Stimulated activated CD8-positive, alpha-beta memory T cell treated with anti-CD3 and anti-CD28 coated beads, Interleukin-4, amount 100 ng/mL, for 24 hours (primary cell): ENCODE data around the gene CDC42SE2.
A peak's percentile ranks its signal among the peaks of the same experiment; 100 is the strongest.
"Not testable (repeated sequence)": the region's sequence is repeated elsewhere in the genome, so short reads cannot be mapped to it uniquely, and the experiment has no call there.

Source experiments
- DNase-seq: peaks from one replicate; pipeline ENCODE4 v3.0.0-alpha.2; 2020; ENCODE audit warnings: low read depth

CDC42SE2 gene

DNA sequence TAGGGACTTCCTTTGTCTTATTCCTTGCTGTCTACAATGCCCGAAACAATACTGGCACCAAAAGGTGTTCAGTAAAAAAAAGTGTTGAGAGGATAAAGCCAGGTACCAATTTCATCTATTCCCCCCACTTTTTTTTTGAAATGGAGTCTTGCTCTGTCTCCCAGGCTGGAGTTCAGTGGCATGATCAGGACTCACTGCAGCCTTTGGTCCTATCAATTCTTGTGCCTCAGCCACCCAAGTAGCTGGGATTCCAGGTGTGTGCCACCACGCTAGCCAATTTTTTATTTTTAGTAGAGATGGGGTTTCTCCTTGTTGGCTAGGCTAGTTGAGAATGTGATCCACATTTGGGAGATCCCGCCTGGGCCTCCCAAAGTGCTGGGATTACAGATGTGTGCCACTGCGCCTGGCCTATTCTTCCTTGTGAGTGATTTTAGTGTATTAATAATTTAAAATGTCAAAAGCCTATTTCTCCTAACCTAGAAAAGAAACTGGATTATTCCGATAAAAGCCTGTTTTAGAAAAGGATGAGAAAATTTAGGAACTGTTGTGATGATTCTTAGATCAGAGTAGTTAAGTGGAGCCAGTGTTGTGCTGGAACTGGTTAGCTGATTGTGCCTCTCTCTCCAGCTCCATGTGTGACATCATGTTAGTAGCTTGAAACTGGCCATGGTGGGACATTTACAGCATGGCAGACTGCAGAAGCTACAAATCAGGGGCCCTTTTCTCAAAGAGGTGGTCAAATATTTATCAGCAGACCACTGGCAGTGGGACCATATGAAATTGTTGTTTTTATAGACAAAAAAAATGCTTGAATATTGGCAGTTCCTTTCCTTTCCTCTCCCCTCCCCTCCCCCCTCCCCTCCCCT, 14.3 kb downstream of the CDC42SE2 start:
- DNase-seq, result no peak

DNA sequence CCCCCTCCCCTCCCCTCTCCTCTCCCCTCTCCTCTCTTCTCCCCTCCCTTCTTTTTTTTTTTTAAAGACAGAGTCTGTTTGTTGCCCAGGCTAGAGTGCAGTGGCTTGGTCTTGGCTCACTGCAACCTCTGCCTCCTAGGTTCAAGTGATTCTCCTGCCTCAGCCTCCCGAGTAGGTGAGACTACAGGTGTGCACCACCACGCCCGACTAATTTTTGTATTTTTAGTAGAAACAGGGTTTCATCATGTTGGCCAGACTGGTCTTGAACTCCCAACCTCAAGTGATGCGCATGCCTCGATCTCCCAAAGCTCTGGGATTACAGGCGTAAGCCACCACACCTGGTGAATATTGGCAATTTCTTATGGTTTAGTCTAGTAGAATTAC, 14.9 kb downstream of the CDC42SE2 start:
- not testable (repeated sequence) for DNase-seq

DNA sequence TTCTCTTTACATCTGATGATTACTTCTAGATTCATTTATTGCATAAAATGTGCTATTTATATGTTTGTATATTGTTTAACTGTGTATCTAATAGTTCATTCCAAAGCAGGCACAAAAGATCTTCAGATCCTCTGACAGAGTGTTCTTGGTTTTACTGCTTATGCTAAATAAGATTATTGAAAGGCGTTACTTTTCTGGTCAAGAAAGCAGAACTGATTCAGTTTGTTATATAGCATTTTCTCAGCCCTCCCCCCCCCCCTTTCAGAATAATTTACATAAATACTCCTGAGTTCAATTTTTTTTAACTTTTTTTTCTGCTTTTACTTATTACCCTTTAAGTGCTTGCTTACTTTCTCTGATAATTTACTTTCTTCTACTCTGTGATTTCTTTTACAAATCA, 15.4 kb downstream of the CDC42SE2 start:
- no peak for DNase-seq

- no peak for DNase-seq
Measured at GRCh38 chr5:131280417-131280816, 16.6 kb downstream of the CDC42SE2 start.

- DNase-seq, result no peak
Measured at GRCh38 chr5:131281133-131281867, 17.4 kb downstream of the CDC42SE2 start.

- no peak for DNase-seq
Measured at GRCh38 chr5:131281868-131282234, 18.0 kb downstream of the CDC42SE2 start.

- no peak for DNase-seq
Measured at GRCh38 chr5:131282235-131282634, 18.4 kb downstream of the CDC42SE2 start.

DNA sequence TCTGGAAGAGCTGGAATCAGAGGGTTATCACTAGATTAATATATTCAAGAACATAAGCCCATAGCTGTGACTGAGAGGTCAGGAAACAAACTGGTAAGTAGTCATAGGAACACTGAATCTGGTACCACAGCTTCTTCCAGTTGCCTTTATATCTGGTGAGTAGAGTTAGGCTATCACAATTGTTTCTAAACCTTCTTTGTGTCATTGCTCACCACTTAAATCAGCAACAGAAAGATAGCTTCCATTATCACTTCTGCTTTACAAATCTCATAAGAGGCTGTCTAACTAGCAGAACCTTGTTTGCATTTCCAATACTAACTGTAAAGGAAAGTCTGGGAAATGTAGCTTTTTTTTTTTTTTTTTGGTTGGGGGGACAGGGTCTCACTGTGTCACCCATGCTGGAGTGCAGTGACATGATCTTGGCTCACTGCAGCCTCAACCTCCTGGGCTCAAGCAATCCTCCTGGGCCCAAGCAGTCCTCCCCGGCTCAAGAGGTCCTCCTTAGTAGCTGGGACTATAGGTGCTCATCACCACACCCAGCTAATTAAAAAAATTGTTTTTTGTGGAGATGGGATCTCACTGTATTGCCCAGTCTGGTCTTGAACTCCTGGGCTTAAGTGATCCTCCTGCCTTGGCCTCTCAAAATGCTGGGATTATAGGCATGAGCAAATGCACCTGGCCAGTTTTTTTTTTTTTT, 22.0 kb downstream of the CDC42SE2 start:
- DNase-seq, result no peak

- DNase-seq, result no peak
Measured at GRCh38 chr5:131286400-131286715, 22.5 kb downstream of the CDC42SE2 start.

- DNase-seq, result no peak
Measured at GRCh38 chr5:131288328-131288727, 24.5 kb downstream of the CDC42SE2 start.

DNA sequence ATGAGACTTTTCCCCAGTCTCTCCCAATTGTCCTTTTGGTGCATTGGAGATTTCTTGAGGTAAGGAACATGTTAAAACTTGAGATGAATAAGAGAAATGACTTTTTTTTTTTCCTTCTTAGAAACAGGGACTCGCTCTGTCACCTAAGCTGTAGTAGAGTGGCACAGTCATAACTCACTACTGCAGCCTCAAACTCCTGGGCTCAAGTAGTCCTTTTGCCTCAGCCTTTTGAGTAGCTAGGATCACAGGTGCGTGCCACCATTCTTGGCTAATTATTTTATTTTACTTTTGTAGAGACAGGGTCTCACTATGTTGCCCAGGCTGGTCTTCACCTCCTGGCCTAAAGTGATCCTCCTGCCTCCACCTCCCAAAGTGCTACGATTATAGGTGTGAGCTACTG, 25.9 kb downstream of the CDC42SE2 start:
- no peak for DNase-seq

DNA sequence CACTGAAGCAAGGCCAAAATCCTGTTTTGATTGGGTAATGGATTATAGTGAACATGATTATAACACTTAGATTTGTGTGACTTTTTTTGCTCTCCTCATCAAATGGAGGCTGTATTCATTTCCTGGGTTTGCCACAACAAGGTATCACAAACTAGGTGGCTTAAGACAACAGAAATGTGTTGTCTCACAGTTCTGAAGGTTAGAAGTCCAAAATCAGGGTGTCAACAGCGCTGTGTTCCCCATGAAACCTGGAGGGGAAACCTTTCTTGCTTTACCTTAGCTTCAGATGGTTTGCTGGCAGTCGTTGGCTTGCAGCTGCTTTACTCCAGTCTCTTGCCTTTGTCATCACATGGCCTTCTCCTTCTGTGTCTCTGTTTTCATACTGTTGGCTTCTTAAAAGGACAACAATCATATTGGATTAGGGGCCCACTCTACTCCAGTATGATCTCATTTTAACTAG, 32.4 kb downstream of the CDC42SE2 start:
- no peak for DNase-seq

DNA sequence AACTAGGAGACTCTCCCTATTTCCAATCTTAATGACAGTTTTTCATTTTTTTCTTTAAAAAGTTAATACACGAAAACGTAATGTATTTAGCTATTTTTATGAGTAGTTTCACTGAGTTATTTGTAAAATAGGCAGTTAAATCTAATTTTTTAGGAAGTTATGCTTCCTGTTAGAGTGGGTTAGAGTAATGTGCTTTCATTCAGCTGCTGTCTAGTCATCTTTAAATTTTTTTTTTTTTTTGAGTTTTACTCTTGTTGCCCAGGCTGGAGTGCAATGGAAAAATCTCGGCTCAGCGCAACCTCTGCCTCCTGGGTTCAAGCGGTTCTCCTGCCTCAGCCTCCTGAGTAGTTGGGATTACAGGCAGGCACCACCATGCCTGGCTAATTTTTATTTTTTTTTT, 34.0 kb downstream of the CDC42SE2 start:
- no peak for DNase-seq

DNA sequence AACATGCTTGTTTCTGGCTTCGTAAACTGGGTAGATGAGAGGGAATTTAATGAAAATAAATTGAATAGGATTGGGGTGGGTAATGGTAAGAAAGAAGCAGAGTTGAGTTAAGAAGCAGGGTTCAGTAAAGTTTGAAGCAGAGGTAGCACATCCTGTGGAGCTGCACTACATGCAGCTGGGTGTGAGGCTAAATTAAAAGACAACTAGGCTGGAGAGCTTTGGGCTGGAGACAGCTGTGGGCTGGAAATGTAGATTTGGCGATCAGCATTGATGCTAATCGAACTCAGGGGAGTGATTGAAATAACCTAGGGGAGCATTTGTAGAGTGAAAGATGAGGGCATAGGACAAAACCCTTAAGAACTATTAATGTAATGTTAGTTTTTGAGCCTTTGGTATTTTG, 35.6 kb downstream of the CDC42SE2 start:
- no peak for DNase-seq

GRCh38 chr5:131302506-131302905, 38.7 kb downstream of the CDC42SE2 start:
- DNase-seq, result no peak

GRCh38 chr5:131303537-131303936, 39.7 kb downstream of the CDC42SE2 start:
- DNase-seq, result no peak

- no peak for DNase-seq
Measured at GRCh38 chr5:131304414-131304813, 40.6 kb downstream of the CDC42SE2 start.

DNA sequence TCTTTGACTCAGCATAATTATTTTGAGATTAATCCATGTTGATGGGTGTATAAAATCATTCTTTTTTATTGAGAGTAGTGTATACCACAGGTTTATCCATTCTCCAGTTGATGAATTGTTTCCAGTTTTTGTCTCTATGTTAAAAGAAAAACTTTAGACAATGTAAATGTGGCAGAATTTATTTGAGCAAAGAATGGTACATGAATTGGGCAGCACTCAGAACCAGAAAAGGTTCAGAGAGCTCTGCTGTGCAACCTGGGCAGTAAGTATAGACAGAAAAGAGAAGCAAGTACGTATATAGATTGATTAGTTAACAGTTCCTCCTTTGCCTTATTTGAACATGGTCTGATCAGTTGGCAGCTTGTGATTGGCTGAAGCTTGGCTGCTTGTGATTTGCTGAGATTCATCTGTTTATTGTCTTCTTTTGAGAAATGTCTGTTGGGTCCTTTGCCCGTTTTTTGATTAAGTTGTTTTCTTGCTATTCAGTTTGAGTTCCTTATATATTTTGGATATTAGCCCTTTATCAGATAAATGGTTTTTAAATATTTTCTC, 41.4 kb downstream of the CDC42SE2 start:
- DNase-seq, result no peak

DNA sequence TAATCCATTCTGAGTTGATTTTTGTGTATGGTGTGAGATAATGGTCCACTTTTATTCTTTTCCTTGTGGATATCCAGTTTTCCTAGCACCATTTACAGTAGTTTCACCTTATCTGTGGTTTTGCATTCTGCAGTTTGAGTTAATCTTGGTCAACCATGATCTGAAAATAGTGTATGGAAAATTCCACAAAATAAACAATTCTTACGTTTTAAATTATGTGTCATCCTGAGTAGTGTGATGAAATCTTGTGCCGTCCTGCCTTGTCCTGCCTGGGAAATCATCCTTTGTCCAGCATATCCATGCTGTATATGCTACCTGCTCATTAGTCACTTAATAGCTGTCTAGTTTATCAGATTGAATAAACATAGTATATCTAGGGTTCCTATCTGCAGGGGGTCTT, 42.1 kb downstream of the CDC42SE2 start:
- DNase-seq, result no peak

GRCh38 chr5:131312235-131312772, 48.5 kb downstream of the CDC42SE2 start:
- peak; percentile 26 for DNase-seq

DNA sequence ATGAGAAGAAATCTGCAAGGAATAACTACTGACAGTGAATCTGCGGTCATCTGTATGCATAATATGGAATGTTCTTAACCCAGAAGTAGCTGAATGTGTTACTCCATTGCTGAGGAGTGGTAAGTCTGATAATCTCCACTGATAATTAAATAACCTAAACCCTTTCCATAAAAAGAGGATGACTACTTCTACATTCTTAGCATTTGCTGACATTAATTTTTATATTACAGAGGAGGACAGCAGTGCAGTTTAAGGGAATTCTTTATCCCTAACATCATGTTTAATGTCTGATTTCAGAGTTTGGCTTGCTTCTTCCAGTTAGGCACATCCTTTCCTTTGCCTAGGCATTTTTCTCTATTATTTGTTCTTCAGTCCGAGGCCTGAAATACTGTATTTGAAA, 52.2 kb downstream of the CDC42SE2 start:
- DNase-seq, result no peak

GRCh38 chr5:131316822-131317221, 53.0 kb downstream of the CDC42SE2 start:
- DNase-seq, result no peak
